K562 (cell line): ENCODE data around the gene UBE2D2. TPM values are rescaled to one million over a fixed set of nuclear protein-coding genes. Genes with fewer than 3 reads are reported as not detected.
A peak's percentile ranks its signal among the peaks of the same experiment; 100 is the strongest.

Source experiments
- ADNP ChIP-seq: fragments of 200-800 bp; sonication (Bioruptor generic); IDR thresholded peaks from 2 replicates; pipeline ENCODE4 v1.6.1; 2016; ENCODE audit warnings: missing genetic modification characterization, missing compliant biosample characterization
- CREB5 ChIP-seq: fragments of 250-450 bp; sonication (Bioruptor Pico); IDR thresholded peaks from 2 replicates; pipeline ENCODE4 v1.5.0; 2020; ENCODE audit warnings: mild to moderate bottlenecking
- E2F8 ChIP-seq: fragments of 450-650 bp; IDR thresholded peaks from 2 replicates; pipeline ENCODE4 v1.7.1; 2018; ENCODE audit warnings: mild to moderate bottlenecking, low read depth; ENCODE audit not compliant: partially characterized antibody
- FIP1L1 ChIP-seq: fragments of 200-400 bp; formaldehyde crosslinking; IDR thresholded peaks from 2 replicates; pipeline ENCODE4 v1.6.1; 2018; ENCODE audit warnings: mild to moderate bottlenecking, low read depth, low read length; ENCODE audit not compliant: poor library complexity, severe bottlenecking
- GATAD2B ChIP-seq: fragments of 450-650 bp; IDR thresholded peaks from 2 replicates; pipeline ENCODE4 v1.6.1; 2017; ENCODE audit warnings: mild to moderate bottlenecking, borderline replicate concordance
- GMEB1 ChIP-seq: fragments of 250-450 bp; sonication (Bioruptor Pico); IDR thresholded peaks from 2 replicates; pipeline ENCODE4 v1.4.0; 2020; ENCODE audit warnings: mild to moderate bottlenecking
- NFIC ChIP-seq: fragments of 450-650 bp; IDR thresholded peaks from 2 replicates; pipeline ENCODE4 v1.6.1; 2017; ENCODE audit warnings: mild to moderate bottlenecking, inconsistent platforms
- POLR2A ChIP-seq: fragments of 450-650 bp; conservative IDR thresholded peaks from 2 replicates; pipeline ENCODE4 v1.6.1; 2016
- THAP7 ChIP-seq: fragments of 250-450 bp; sonication (Bioruptor Pico); IDR thresholded peaks from 2 replicates; pipeline ENCODE4 v1.5.0; 2021
- TSHZ1 ChIP-seq: fragments of 250-450 bp; sonication (Bioruptor Pico); IDR thresholded peaks from 2 replicates; pipeline ENCODE4 v1.4.0; 2020; ENCODE audit warnings: mild to moderate bottlenecking, moderate library complexity
- U2AF1 ChIP-seq: fragments of 200-400 bp; formaldehyde crosslinking; optimal IDR thresholded peaks from 2 replicates; pipeline ENCODE3; 2017; ENCODE audit warnings: mild to moderate bottlenecking, low read depth, low read length, moderate library complexity
- ZBTB12 ChIP-seq: fragments of 250-450 bp; sonication (Bioruptor Pico); IDR thresholded peaks from 2 replicates; pipeline ENCODE4 v1.4.0; 2020
- ZBTB8A ChIP-seq: fragments of 450-650 bp; IDR thresholded peaks from 2 replicates; pipeline ENCODE4 v1.6.1; 2018; ENCODE audit warnings: mild to moderate bottlenecking, moderate library complexity; ENCODE audit not compliant: partially characterized antibody
- ZNF274 ChIP-seq: IDR thresholded peaks from 2 replicates; pipeline ENCODE4 v1.6.1; 2011; ENCODE audit warnings: low read depth, mild to moderate bottlenecking, low read length, moderate library complexity, borderline replicate concordance
- ZNF586 ChIP-seq: fragments of 450-650 bp; formaldehyde crosslinking; conservative IDR thresholded peaks from 2 replicates; pipeline ENCODE4 v1.4.0; 2020; ENCODE audit warnings: mild to moderate bottlenecking, moderate library complexity
- ZNF764 ChIP-seq: fragments of 250-450 bp; sonication (Bioruptor Pico); IDR thresholded peaks from 2 replicates; pipeline ENCODE4 v1.4.0; 2020; ENCODE audit warnings: low read depth, mild to moderate bottlenecking, moderate library complexity
- polyA plus RNA-seq, 8 experiments: library from polyadenylated mRNA; depleted of rRNA in 4 of 8; stranded (reverse) in 5 of 8; unstranded in 3 of 8; fragments of >200 nt; fragmentation: Nextera tagmentation in 2 of 8; fragmentation: Illumina TruSeq in 1 of 8; extraction: Ambion mirVana in 2 of 8; extraction: Trizol in 1 of 8; gene quantifications; 2 replicates each; pipeline versions ENCODE4 v1.2.1 to v1.2.3, GENCODE V29; 2011 to 2014; ENCODE audit warnings: inconsistent platforms in 1 of 8, missing spikeins in 1 of 8
- total RNA-seq, 7 experiments: library from RNA; depleted of rRNA in 6 of 7; stranded (reverse); fragments of >200 nt in 6 of 7; fragmentation: Illumina TruSeq in 2 of 7; extraction: Trizol in 2 of 7; gene quantifications; 2 replicates each; pipeline versions ENCODE4 v1.2.1 to v1.2.3, GENCODE V29; 2011 to 2021; ENCODE audit warnings: low replicate concordance in 1 of 7

Gene UBE2D2
- total and polyA plus RNA-seq, 9 of the 15 experiments (the other 6 are each of a cell fraction or from before 2014, with no cell fraction given) = 53.6 to 198 (median 122) TPM

GRCh38 chr5:139561655-139562451 lies 714 bp downstream of the UBE2D2 start (continued):
- TF ChIP-seq TSHZ1 (CRISPR knock-in tag) (no peak), THAP7 (no peak), GMEB1 (CRISPR knock-in tag) (no peak), CREB5 (CRISPR knock-in tag) (no peak), POLR2A (peak; percentile 24; the same call in 1 of the 2 replicates), E2F8 (no peak), ZNF586 (CRISPR knock-in tag) (no peak), ZNF274 (no peak), ZNF764 (CRISPR knock-in tag) (no peak), ADNP (tag) (no peak), FIP1L1 (peak; percentile 18), ZBTB8A (no peak), ZBTB12 (CRISPR knock-in tag) (no peak), U2AF1 (no peak), NFIC (no peak), GATAD2B (no peak)
